HepG2 (cell line): ENCODE results near the gene GALK2.

Source experiments
- EZH2 ChIP-seq: conservative IDR thresholded peaks from 2 replicates; pipeline ENCODE4 v1.6.1; 2012; ENCODE audit warnings: mild to moderate bottlenecking, low read depth, low read length, moderate library complexity
- FOXK1 ChIP-seq: sonication (generic); formaldehyde crosslinking; IDR thresholded peaks from 2 replicates; pipeline ENCODE4 v1.4.0; 2020; ENCODE audit warnings: low read depth, missing genetic modification reagents, borderline replicate concordance
- JUN ChIP-seq: sonication (generic); formaldehyde crosslinking; IDR thresholded peaks from 2 replicates; pipeline ENCODE4 v1.4.0; 2020; ENCODE audit warnings: mild to moderate bottlenecking, missing genetic modification reagents
- JUND ChIP-seq: sonication (generic); formaldehyde crosslinking; IDR thresholded peaks from 2 replicates; pipeline ENCODE4 v1.8.0; 2022; ENCODE audit warnings: mild to moderate bottlenecking, missing genetic modification reagents
- REST ChIP-seq, 2 experiments: IDR thresholded peaks; 2 replicates each; pipeline ENCODE4 v1.6.1; 2011 to 2012; ENCODE audit warnings: low read length in 2 of 2, borderline replicate concordance in 1 of 2, low read depth in 1 of 2, mild to moderate bottlenecking in 1 of 2, moderate library complexity in 1 of 2
- TCF7L2 ChIP-seq: IDR thresholded peaks from 2 replicates; pipeline ENCODE4 v1.6.1; 2011; ENCODE audit warnings: mild to moderate bottlenecking, low read depth, low read length, moderate library complexity
- ZNF652 ChIP-seq: IDR thresholded peaks from 2 replicates; pipeline ENCODE4 v1.6.1; 2016; ENCODE audit warnings: low read depth, borderline replicate concordance
- ZNF850 ChIP-seq: sonication (generic); formaldehyde crosslinking; conservative IDR thresholded peaks from 2 replicates; pipeline ENCODE4 v1.9.0; 2021; ENCODE audit warnings: mild to moderate bottlenecking, missing genetic modification reagents
- TF ChIP-seq, protein P1 (sequence below): sonication (generic); formaldehyde crosslinking; IDR thresholded peaks from 2 replicates; pipeline ENCODE4 v1.8.1; 2023; ENCODE audit warnings: mild to moderate bottlenecking, inconsistent platforms, moderate library complexity, missing genetic modification reagents, borderline replicate concordance

- TF ChIP-seq TCF7L2 (no peak), FOXK1 (CRISPR knock-in tag) (no peak), JUND (CRISPR knock-in tag) (no peak), ZNF652 (no peak), JUN (CRISPR knock-in tag) (no peak), REST (IDR thresholded peaks at IDR 0.05; ENCODE audit: borderline replicate concordance in 1 of 2, low read depth in 1 of 2, low read length in 2 of 2) (no peak), ZNF850 (no peak), EZH2 (no peak)
- TF ChIP-seq, protein P1, sequence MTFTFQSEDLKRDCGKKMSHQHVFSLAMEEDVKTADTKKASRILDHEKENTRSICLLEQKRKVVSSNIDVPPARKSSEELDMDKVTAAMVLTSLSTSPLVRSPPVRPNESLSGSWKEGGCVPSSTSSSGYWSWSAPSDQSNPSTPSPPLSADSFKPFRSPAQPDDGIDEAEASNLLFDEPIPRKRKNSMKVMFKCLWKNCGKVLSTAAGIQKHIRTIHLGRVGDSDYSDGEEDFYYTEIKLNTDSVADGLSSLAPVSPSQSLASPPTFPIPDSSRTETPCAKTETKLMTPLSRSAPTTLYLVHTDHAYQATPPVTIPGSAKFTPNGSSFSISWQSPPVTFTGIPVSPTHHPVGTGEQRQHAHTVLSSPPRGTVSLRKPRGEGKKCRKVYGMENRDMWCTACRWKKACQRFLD (CRISPR knock-in tag), result no peak
Observed at GRCh38 chr15:49308686-49309085, 138.6 kb downstream of the GALK2 start.
